GM12878 (cell line): Measurements from ENCODE around the gene MAP3K7CL. TPM values are rescaled to one million over a fixed set of nuclear protein-coding genes. Genes with fewer than 3 reads are reported as not detected.

Source experiments
- ATAC-seq: fragments of 200-7000 bp; cut with Tn5 transposase; 3 replicates; pipeline ENCODE4 v1.9.1; 2020; ENCODE audit warnings: mild to moderate bottlenecking, moderate library complexity
- BruUV-seq: library from RNA; stranded (reverse); fragments of 400-500 nt; replicated peaks from 2 replicates; lab custom pipeline; 2021; lab: Mats Ljungman, UMichigan
- CTCF ChIA-PET: fragments of 300-600 bp; sonication (Branson Sonifier 250); formaldehyde crosslinking; extraction: SDS; loops from one replicate; lab custom pipeline; 2021; ENCODE audit warnings: inconsistent platforms; lab: Yijun Ruan, JAX
- POLR2A ChIA-PET: fragments of 350-600 bp; formaldehyde crosslinking; extraction: SDS; loops from one replicate; lab custom pipeline; 2021; ENCODE audit warnings: inconsistent platforms; lab: Charles Lee
- RAD21 ChIA-PET: fragments of 300-600 bp; sonication (Branson Sonifier 250); formaldehyde crosslinking; loops from one replicate; lab custom pipeline; 2023; ENCODE audit warnings: antibody characterized with exemption; ENCODE audit not compliant: unreplicated experiment; lab: Charles Lee
- SMC1A ChIA-PET: fragments of 300-600 bp; sonication (Branson Sonifier 250); formaldehyde crosslinking; loops from one replicate; lab custom pipeline; 2023; ENCODE audit not compliant: unreplicated experiment, uncharacterized antibody; lab: Charles Lee
- DNase-seq: peaks from one replicate; pipeline ENCODE4 v3.0.0-alpha.2; 2011; ENCODE audit warnings: low read depth, low spot score
- FAIRE-seq: peaks from 3 replicates; lab custom pipeline; 2011; peaks lifted over from hg19 to GRCh38; lab: Jason Lieb, UNC
- H2AFZ ChIP-seq: 2 replicates; pipeline ENCODE4 v1.6.0; 2011; ENCODE audit warnings: low read depth, low read length, control low read depth; ENCODE audit not compliant: control insufficient read depth
- H3K27ac ChIP-seq: 2 replicates; pipeline ENCODE4 v1.5.1; 2011; ENCODE audit warnings: control low read depth; ENCODE audit not compliant: control insufficient read depth, insufficient read depth
- H3K27me3 ChIP-seq, 2 experiments: replicated peaks in 1 of 2; 2 replicates each; pipeline versions ENCODE4 v1.6.0 to v1.6.1; 2011; ENCODE audit warnings: low read length in 1 of 2; ENCODE audit not compliant: control insufficient read depth in 2 of 2, insufficient read depth in 2 of 2
- H3K36me3 ChIP-seq, 2 experiments: 2 replicates each; pipeline ENCODE4 v1.5.1; 2011; ENCODE audit warnings: low read length in 1 of 2; ENCODE audit not compliant: control insufficient read depth in 2 of 2, insufficient read depth in 2 of 2
- H3K4me1 ChIP-seq: 2 replicates; pipeline ENCODE4 v1.6.1; 2011; ENCODE audit warnings: mild to moderate bottlenecking, low read length, moderate library complexity, mixed read lengths; ENCODE audit not compliant: control insufficient read depth, insufficient read depth
- H3K4me2 ChIP-seq: 2 replicates; pipeline ENCODE4 v1.6.0; 2011; ENCODE audit warnings: control low read depth; ENCODE audit not compliant: control insufficient read depth, insufficient read depth
- H3K4me3 ChIP-seq: fragments of 200-600 bp; sonication (generic); 2 replicates; pipeline ENCODE4 v1.5.1; 2016
- H3K79me2 ChIP-seq: 2 replicates; pipeline ENCODE4 v1.6.0; 2011; ENCODE audit warnings: low read length; ENCODE audit not compliant: control insufficient read depth, insufficient read depth
- H3K9ac ChIP-seq: 2 replicates; pipeline ENCODE4 v1.8.0; 2011; ENCODE audit warnings: low read length, control low read depth, mixed read lengths; ENCODE audit not compliant: control insufficient read depth, insufficient read depth
- H3K9me3 ChIP-seq: replicated peaks from 3 replicates; pipeline ENCODE4 v1.5.1; 2011; ENCODE audit warnings: mild to moderate bottlenecking, low read length; ENCODE audit not compliant: control insufficient read depth, insufficient read depth
- H4K20me1 ChIP-seq: 2 replicates; pipeline ENCODE4 v1.6.0; 2011; ENCODE audit not compliant: control insufficient read depth, insufficient read depth
- CREM ChIP-seq: IDR thresholded peaks from 2 replicates; pipeline ENCODE4 v1.6.1; 2014; ENCODE audit warnings: antibody characterized with exemption, low read depth
- E2F4 ChIP-seq: IDR thresholded peaks from 2 replicates; pipeline ENCODE4 v1.6.1; 2012; ENCODE audit warnings: low read depth, low read length, improper control_type of control experiment
- KDM1A ChIP-seq: fragments of 200-600 bp; sonication (generic); IDR thresholded peaks from 2 replicates; pipeline ENCODE4 v1.6.1; 2016; ENCODE audit warnings: borderline replicate concordance
- NFYB ChIP-seq: IDR thresholded peaks from 2 replicates; pipeline ENCODE4 v1.6.1; 2011; ENCODE audit warnings: low read depth, mild to moderate bottlenecking, low read length, improper control_type of control experiment, moderate library complexity; ENCODE audit not compliant: insufficient read depth
- SRF ChIP-seq, 2 experiments: IDR thresholded peaks; 2 replicates each; pipeline ENCODE4 v1.6.1; 2011; ENCODE audit warnings: low read depth in 2 of 2, low read length in 2 of 2, mild to moderate bottlenecking in 1 of 2, moderate library complexity in 1 of 2
- ZNF24 ChIP-seq: fragments of 450-650 bp; IDR thresholded peaks from 2 replicates; pipeline ENCODE4 v1.6.1; 2017; ENCODE audit warnings: antibody characterized with exemption, mild to moderate bottlenecking
- WGBS: methylation state at CpG from one replicate; pipeline ENCODE4 v1.1.6; 2016; ENCODE audit warnings: low lambda C conversion rate; ENCODE audit not compliant: insufficient replicate concordance, insufficient coverage; ENCODE audit errors: missing lambda C conversion rate; 5-methylcytosine and 5-hydroxymethylcytosine counted together
- in situ Hi-C: fragments of 300-500 bp; cut with MboI; formaldehyde crosslinking; loops from 9 replicates; pipeline ENCODE4 v1.14.3; 2018; ENCODE audit warnings: mixed read lengths
- intact Hi-C: fragments of 100-400 bp; cut with micrococcal nuclease; formaldehyde crosslinking; loops from one replicate; pipeline ENCODE4 v1.14.2; 2022; ENCODE audit not compliant: unreplicated experiment
- polyA plus RNA-seq, 11 experiments: library from polyadenylated mRNA; depleted of rRNA in 4 of 11; unstranded in 6 of 11; stranded (reverse) in 5 of 11; fragments of >200 nt; fragmentation: Nextera tagmentation in 4 of 11; fragmentation: Illumina TruSeq in 1 of 11; extraction: Ambion mirVana in 4 of 11; extraction: Trizol in 1 of 11; gene quantifications; 1 replicate in 1 of 11; 2 replicates in 10 of 11; pipeline versions ENCODE4 v1.2.1 to v1.2.3, GENCODE V29; 2011 to 2016; ENCODE audit warnings: inconsistent platforms in 2 of 11, missing spikeins in 2 of 11, low read depth in 1 of 11
- total RNA-seq, 4 experiments: library from RNA; depleted of rRNA in 3 of 4; stranded (reverse); fragments of >200 nt in 3 of 4; fragmentation: Illumina TruSeq in 1 of 4; extraction: Trizol in 1 of 4; gene quantifications; 2 replicates each; pipeline versions ENCODE4 v1.2.1 to v1.2.3, GENCODE V29; 2013 to 2021
- TF ChIP-seq, protein P1 (sequence below): IDR thresholded peaks from 2 replicates; pipeline ENCODE4 v1.6.1; 2012; ENCODE audit warnings: improper control_type of control experiment, low read depth, low read length; ENCODE audit not compliant: insufficient replicate concordance
- TF ChIP-seq, protein P2 (sequence below): fragments of 450-650 bp; IDR thresholded peaks from 2 replicates; pipeline ENCODE4 v1.6.1; 2017; ENCODE audit warnings: mild to moderate bottlenecking, moderate library complexity

Gene MAP3K7CL
- total and polyA plus RNA-seq, 10 of the 15 experiments (the other 5 are each of a cell fraction or from before 2014, with no cell fraction given), result 3.2 to 19.7 (median 6.6) TPM

DNA sequence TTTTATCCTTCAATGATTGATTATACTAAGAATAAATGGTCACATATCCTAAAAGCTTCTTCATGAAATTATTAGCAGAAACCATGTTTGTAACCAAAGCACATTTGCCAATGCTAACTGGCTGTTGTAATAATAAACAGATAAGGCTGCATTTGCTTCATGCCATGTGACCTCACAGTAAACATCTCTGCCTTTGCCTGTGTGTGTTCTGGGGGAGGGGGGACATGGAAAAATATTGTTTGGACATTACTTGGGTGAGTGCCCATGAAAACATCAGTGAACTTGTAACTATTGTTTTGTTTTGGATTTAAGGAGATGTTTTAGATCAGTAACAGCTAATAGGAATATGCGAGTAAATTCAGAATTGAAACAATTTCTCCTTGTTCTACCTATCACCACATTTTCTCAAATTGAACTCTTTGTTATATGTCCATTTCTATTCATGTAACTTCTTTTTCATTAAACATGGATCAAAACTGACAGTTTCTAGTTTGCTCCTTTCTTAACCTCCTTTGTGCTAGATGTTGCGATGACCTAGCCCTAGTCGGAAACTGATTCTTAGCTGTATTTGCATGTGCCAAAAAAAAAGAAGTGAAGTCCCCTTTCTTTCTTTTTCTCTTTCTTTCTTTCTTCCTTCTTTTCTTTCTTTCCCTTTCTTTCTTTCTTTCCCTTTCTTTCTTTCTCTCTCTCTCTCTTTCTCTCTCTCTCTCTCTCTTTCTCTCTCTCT lies 45.1 kb downstream of the MAP3K7CL start:
- FAIRE-seq, result no peak
- Histone ChIP-seq H3K27ac (no peak overlapping the region), H3K27me3 (no peaks in the 10 kb centered on the region), H4K20me1 (no peaks in the 10 kb centered on the region), H3K9ac (no peak overlapping the region), H3K79me2 (no peaks in the 10 kb centered on the region), H2AFZ (peak overlapping the region; percentile 29; the same call in 1 of the 2 replicates), H3K4me1 (peaks cover 8% of the 10 kb centered on the region), H3K9me3 (no peaks in the 10 kb centered on the region), H3K4me2 (peak overlapping the region; percentile 41; the same call in 1 of the 2 replicates), H3K36me3 (no peaks in the 10 kb centered on the region), H3K4me3 (no peak overlapping the region)
- BruUV-seq, result no TSS peak
- no peak for ATAC-seq
- ChIA-PET RAD21 (interaction anchor here (1.4 kb wide), 1 partner anchor 12 kb away, joined by 4 read pairs; no protein-coding TSS in a partner anchor), CTCF (interaction anchor here (1.0 to 2.9 kb wide), 4 partner anchors 11 to 49 kb away, joined by 3 to 10 read pairs (median 3); no protein-coding TSS in a partner anchor), POLR2A (interaction anchor here (0.5 to 1.1 kb wide), 3 partner anchors 15 to 125 kb away, joined by 3 to 6 read pairs (median 3); no protein-coding TSS in a partner anchor), SMC1A (interaction anchor here (0.6 to 1.8 kb wide), 7 partner anchors 8 to 159 kb away, joined by 3 to 9 read pairs (median 4); no protein-coding TSS in a partner anchor)
- 88% methylated on average over 3 of the region's 3 CpGs for WGBS
- in situ Hi-C loops, result no loop called here
- intact Hi-C loops, result no loop called here
- DNase-seq, result no peak
- no peak for TF ChIP-seq E2F4
- TF ChIP-seq, protein P1, sequence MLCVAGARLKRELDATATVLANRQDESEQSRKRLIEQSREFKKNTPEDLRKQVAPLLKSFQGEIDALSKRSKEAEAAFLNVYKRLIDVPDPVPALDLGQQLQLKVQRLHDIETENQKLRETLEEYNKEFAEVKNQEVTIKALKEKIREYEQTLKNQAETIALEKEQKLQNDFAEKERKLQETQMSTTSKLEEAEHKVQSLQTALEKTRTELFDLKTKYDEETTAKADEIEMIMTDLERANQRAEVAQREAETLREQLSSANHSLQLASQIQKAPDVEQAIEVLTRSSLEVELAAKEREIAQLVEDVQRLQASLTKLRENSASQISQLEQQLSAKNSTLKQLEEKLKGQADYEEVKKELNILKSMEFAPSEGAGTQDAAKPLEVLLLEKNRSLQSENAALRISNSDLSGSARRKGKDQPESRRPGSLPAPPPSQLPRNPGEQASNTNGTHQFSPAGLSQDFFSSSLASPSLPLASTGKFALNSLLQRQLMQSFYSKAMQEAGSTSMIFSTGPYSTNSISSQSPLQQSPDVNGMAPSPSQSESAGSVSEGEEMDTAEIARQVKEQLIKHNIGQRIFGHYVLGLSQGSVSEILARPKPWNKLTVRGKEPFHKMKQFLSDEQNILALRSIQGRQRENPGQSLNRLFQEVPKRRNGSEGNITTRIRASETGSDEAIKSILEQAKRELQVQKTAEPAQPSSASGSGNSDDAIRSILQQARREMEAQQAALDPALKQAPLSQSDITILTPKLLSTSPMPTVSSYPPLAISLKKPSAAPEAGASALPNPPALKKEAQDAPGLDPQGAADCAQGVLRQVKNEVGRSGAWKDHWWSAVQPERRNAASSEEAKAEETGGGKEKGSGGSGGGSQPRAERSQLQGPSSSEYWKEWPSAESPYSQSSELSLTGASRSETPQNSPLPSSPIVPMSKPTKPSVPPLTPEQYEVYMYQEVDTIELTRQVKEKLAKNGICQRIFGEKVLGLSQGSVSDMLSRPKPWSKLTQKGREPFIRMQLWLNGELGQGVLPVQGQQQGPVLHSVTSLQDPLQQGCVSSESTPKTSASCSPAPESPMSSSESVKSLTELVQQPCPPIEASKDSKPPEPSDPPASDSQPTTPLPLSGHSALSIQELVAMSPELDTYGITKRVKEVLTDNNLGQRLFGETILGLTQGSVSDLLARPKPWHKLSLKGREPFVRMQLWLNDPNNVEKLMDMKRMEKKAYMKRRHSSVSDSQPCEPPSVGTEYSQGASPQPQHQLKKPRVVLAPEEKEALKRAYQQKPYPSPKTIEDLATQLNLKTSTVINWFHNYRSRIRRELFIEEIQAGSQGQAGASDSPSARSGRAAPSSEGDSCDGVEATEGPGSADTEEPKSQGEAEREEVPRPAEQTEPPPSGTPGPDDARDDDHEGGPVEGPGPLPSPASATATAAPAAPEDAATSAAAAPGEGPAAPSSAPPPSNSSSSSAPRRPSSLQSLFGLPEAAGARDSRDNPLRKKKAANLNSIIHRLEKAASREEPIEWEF, result no peak
- TF ChIP-seq SRF (IDR thresholded peaks at IDR 0.05; ENCODE audit: low read depth in 2 of 2, low read length in 2 of 2), result no peak
- TF ChIP-seq, protein P2, sequence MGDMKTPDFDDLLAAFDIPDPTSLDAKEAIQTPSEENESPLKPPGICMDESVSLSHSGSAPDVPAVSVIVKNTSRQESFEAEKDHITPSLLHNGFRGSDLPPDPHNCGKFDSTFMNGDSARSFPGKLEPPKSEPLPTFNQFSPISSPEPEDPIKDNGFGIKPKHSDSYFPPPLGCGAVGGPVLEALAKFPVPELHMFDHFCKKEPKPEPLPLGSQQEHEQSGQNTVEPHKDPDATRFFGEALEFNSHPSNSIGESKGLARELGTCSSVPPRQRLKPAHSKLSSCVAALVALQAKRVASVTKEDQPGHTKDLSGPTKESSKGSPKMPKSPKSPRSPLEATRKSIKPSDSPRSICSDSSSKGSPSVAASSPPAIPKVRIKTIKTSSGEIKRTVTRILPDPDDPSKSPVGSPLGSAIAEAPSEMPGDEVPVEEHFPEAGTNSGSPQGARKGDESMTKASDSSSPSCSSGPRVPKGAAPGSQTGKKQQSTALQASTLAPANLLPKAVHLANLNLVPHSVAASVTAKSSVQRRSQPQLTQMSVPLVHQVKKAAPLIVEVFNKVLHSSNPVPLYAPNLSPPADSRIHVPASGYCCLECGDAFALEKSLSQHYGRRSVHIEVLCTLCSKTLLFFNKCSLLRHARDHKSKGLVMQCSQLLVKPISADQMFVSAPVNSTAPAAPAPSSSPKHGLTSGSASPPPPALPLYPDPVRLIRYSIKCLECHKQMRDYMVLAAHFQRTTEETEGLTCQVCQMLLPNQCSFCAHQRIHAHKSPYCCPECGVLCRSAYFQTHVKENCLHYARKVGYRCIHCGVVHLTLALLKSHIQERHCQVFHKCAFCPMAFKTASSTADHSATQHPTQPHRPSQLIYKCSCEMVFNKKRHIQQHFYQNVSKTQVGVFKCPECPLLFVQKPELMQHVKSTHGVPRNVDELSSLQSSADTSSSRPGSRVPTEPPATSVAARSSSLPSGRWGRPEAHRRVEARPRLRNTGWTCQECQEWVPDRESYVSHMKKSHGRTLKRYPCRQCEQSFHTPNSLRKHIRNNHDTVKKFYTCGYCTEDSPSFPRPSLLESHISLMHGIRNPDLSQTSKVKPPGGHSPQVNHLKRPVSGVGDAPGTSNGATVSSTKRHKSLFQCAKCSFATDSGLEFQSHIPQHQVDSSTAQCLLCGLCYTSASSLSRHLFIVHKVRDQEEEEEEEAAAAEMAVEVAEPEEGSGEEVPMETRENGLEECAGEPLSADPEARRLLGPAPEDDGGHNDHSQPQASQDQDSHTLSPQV, result no peak
- TF ChIP-seq KDM1A, result no peak
- TF ChIP-seq ZNF24, result no peak
- TF ChIP-seq CREM, result no peak
- no peak for TF ChIP-seq NFYB
